Right lobe of liver (tissue), 6 donors: Measurements from ENCODE around the gene EXOC4. TPM values are rescaled to one million over a fixed set of nuclear protein-coding genes. Genes with fewer than 3 reads are reported as not detected.
A peak's percentile ranks its signal among the peaks of the same experiment; 100 is the strongest.

Experiments
- ATAC-seq, 4 donors: fragments of 200-7000 bp; cut with Tn5 transposase; one replicate each; pipeline ENCODE4 v1.9.1; 2020; ENCODE audit warnings: mild to moderate bottlenecking in 4 of 4, moderate library complexity in 4 of 4
- DNase-seq, 3 donors: peaks; one replicate each; pipeline ENCODE4 v3.0.0-alpha.2; 2020
- H3K27ac ChIP-seq, 3 donors: fragments of 200-600 bp; one replicate each; pipeline ENCODE4 v1.8.0; 2022
- H3K27me3 ChIP-seq, 2 donors: fragments of 200-600 bp; one replicate each; pipeline ENCODE4 v1.8.0; 2022
- H3K36me3 ChIP-seq, 4 donors: fragments of 200-600 bp; sonication (generic) in 1 of 4; one replicate each; pipeline versions ENCODE4 v1.5.1 to v1.8.0; 2017 to 2022; ENCODE audit warnings: control low read depth in 1 of 4
- H3K4me1 ChIP-seq, 4 donors: fragments of 200-600 bp; sonication (generic) in 1 of 4; one replicate each; pipeline versions ENCODE4 v1.5.1 to v1.8.0; 2017 to 2022; ENCODE audit warnings: control low read depth in 1 of 4
- H3K4me3 ChIP-seq, 3 donors: fragments of 200-600 bp; one replicate each; pipeline ENCODE4 v1.8.0; 2022
- H3K9me3 ChIP-seq, 4 donors: fragments of 200-600 bp; sonication (generic) in 1 of 4; one replicate each; pipeline versions ENCODE4 v1.5.1 to v1.8.0; 2017 to 2022; ENCODE audit warnings: control low read depth in 1 of 4
- CTCF ChIP-seq, 4 donors: fragments of 200-600 bp in 3 of 4; fragments of 450-650 bp in 1 of 4; IDR thresholded peaks; one replicate each; pipeline versions ENCODE4 v1.5.1 to v1.8.0; 2016 to 2022; ENCODE audit warnings: antibody characterized with exemption in 4 of 4, mild to moderate bottlenecking in 2 of 4
- POLR2A ChIP-seq: fragments of 450-650 bp; IDR thresholded peaks from one replicate; pipeline ENCODE4 v1.6.1; 2017; ENCODE audit warnings: antibody characterized with exemption, mild to moderate bottlenecking
- WGBS: methylation state at CpG from one replicate; pipeline ENCODE4 v1.1.6; 2018; ENCODE audit warnings: low coverage, low lambda C conversion rate; ENCODE audit not compliant: insufficient coverage; ENCODE audit errors: missing lambda C conversion rate; 5-methylcytosine and 5-hydroxymethylcytosine counted together
- intact Hi-C, 2 donors: fragments of 100-400 bp; cut with DNase I; formaldehyde crosslinking; loops; one replicate each; pipeline versions ENCODE4 v1.11.2 to v1.14.1; 2022
- total RNA-seq, 6 experiments: library from RNA; depleted of rRNA in 2 of 6; stranded (reverse); fragments of >200 nt in 2 of 6; fragmentation: NEBNext Ultra II Directional in 3 of 6; extraction: Animal tissue kit (Norgen Biotek cat#: 25700) in 3 of 6; gene quantifications; one replicate each; pipeline versions ENCODE4 v1.1.0 to v1.2.4, GENCODE V29; 2016 to 2023
- donor health status: DM: no; HTN: yes; CAD: no.
- donor health status: DM: no; HTN: no; CAD: no.
- donor health status: DM: no; HTN: no; CAD: no.
- donor health status: DM: no; HTN: yes; CAD: no.
- donor health status: DM: no; HTN: yes; CAD: no.

Gene EXOC4
- total RNA-seq, 6 experiments from 2014 or later, result 23.7 to 33.5 (median 30.0) TPM

- 60% methylated on average over 6 of the region's 6 CpGs for WGBS
- Histone ChIP-seq H3K4me3 (no peak overlapping the region), H3K27me3 (no peaks in the 10 kb centered on the region), H3K27ac (no peak overlapping the region), H3K4me1 (no peaks in the 10 kb centered on the region), H3K36me3 (no peaks in the 10 kb centered on the region), H3K9me3 (no peaks in the 10 kb centered on the region)
- intact Hi-C loops, result no loop called here
- DNase-seq (no peak), ATAC-seq (peak; percentile 52 to 86 (median 66))
- no peak for TF ChIP-seq POLR2A
- no peak for TF ChIP-seq CTCF (IDR thresholded peaks at IDR 0.05)
Measured at GRCh38 chr7:133382775-133383559, 130.1 kb downstream of the EXOC4 start.

- no peak for ATAC-seq
- Histone ChIP-seq H3K4me3 (no peak overlapping the region), H3K9me3 (no peaks in the 10 kb centered on the region), H3K36me3 (no peaks in the 10 kb centered on the region), H3K27me3 (no peaks in the 10 kb centered on the region), H3K27ac (no peak overlapping the region), H3K4me1 (no peaks in the 10 kb centered on the region)
- DNase-seq, result no peak
- TF ChIP-seq CTCF (IDR thresholded peaks at IDR 0.05) (no peak), POLR2A (no peak)
- 100% methylated on average over 2 of the region's 2 CpGs for WGBS
- intact Hi-C loops, result no loop called here
Measured at GRCh38 chr7:133386205-133386604, 133.3 kb downstream of the EXOC4 start.

- ATAC-seq (no peak), DNase-seq (no peak)
- Histone ChIP-seq H3K27me3 (no peaks in the 10 kb centered on the region), H3K36me3 (no peaks in the 10 kb centered on the region), H3K27ac (no peak overlapping the region), H3K4me1 (no peaks in the 10 kb centered on the region), H3K9me3 (no peaks in the 10 kb centered on the region), H3K4me3 (no peak overlapping the region)
- TF ChIP-seq POLR2A (no peak), CTCF (IDR thresholded peaks at IDR 0.05) (no peak)
- 85% methylated on average over 4 of the region's 4 CpGs for WGBS
- intact Hi-C loops, result no loop called here
Measured at GRCh38 chr7:133389727-133390126, 136.8 kb downstream of the EXOC4 start.

GRCh38 chr7:133391206-133391605 lies 138.3 kb downstream of the EXOC4 start:
- Histone ChIP-seq H3K27ac (no peak overlapping the region), H3K9me3 (no peaks in the 10 kb centered on the region), H3K4me1 (no peaks in the 10 kb centered on the region), H3K36me3 (no peaks in the 10 kb centered on the region), H3K27me3 (no peaks in the 10 kb centered on the region), H3K4me3 (no peak overlapping the region)
- WGBS, result 88% methylated on average over 11 of the region's 11 CpGs
- ATAC-seq, result no peak
- DNase-seq, result no peak
- TF ChIP-seq POLR2A (no peak), CTCF (IDR thresholded peaks at IDR 0.05) (no peak)
- intact Hi-C loops, result no loop called here
